ENCODE results near the gene TUG1. TPM values are rescaled to one million over a fixed set of nuclear protein-coding genes. Genes with fewer than 3 reads are reported as not detected.

Gene TUG1
- total and polyA plus RNA-seq, 9 of the 15 experiments (the other 6 are each of a cell fraction or from before 2014, with no cell fraction given): 24.7 to 132 (median 58.9) TPM

DNA sequence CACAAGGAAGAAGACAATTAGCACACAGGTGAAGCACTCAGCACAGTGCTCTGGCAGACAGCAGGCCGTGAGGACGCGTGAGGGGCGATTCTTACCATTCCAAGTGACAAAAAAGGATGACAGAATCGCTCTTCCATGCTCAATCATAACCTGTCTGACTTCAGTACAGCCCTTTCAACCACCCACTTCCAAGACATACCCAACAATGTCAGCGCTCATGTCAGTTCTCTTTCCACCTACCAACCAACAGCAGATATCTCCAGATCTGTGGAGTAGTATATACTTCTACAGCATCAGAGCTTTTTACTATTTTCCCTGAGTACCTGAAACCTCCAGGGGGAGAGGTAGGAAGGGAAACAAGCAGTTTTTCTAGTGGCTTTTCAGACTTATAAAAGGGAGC lies 40.7 kb upstream of the TUG1 start (continued):
- TF ChIP-seq, protein P1, sequence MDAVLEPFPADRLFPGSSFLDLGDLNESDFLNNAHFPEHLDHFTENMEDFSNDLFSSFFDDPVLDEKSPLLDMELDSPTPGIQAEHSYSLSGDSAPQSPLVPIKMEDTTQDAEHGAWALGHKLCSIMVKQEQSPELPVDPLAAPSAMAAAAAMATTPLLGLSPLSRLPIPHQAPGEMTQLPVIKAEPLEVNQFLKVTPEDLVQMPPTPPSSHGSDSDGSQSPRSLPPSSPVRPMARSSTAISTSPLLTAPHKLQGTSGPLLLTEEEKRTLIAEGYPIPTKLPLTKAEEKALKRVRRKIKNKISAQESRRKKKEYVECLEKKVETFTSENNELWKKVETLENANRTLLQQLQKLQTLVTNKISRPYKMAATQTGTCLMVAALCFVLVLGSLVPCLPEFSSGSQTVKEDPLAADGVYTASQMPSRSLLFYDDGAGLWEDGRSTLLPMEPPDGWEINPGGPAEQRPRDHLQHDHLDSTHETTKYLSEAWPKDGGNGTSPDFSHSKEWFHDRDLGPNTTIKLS (IDR thresholded peaks at IDR 0.05; ENCODE audit: borderline replicate concordance, low read depth): no peak
- TF ChIP-seq NCOA4 (IDR thresholded peaks at IDR 0.05; ENCODE audit: partially characterized antibody) (no peak), MAFK (IDR thresholded peaks at IDR 0.05; ENCODE audit: low read length) (no peak)

DNA sequence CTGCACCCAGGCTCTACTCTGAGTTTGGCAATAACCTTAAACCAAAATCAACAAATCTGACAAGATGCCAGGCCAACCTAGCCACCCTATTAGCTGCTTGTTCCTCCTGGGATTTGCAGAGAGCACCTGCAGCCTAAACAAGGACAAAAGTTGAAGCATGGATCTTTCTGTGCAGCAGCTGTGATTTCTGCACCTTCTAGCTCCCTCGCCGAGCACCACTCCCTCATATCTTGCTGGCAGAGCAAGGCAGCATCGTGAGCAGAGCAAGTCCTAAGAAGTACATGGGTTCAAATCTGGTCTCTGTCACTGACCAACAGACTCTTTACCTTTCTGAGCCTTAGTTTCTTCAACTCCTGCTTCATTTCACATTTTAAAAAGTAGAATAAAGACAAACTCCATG lies 38.8 kb upstream of the TUG1 start:
- 91% methylated on average over 3 of the region's 3 CpGs for WGBS (ENCODE audit: insufficient coverage, low coverage, missing lambda C conversion rate)
- BruUV-seq (replicated peaks): no TSS peak
- Histone ChIP-seq H3K27ac (ENCODE audit: extremely low read depth, low read depth, low read length) (no peak overlapping the region), H3K9me3 (replicated peaks; ENCODE audit: control insufficient read depth, insufficient read depth, low read depth, low read length) (no peaks in the 10 kb centered on the region), H3K4me1 (replicated peaks in 1 of 2; ENCODE audit: control insufficient read depth in 2 of 2, insufficient read depth in 2 of 2, low read length in 2 of 2) (no peaks in the 10 kb centered on the region), H3K79me2 (ENCODE audit: control insufficient read depth, insufficient read depth, low read length) (no peaks in the 10 kb centered on the region), H3K4me2 (ENCODE audit: insufficient read depth, low read length) (no peak overlapping the region), H3K36me3 (ENCODE audit: control insufficient read depth, insufficient read depth, low read length) (peaks cover 95% of the 10 kb centered on the region; the same call in 2 of the 3 replicates), H2AFZ (ENCODE audit: low read depth, low read length) (no peak overlapping the region), H3K4me3 (no peak overlapping the region), H4K20me1 (replicated peaks; ENCODE audit: control insufficient read depth, insufficient read depth, low read length) (no peaks in the 10 kb centered on the region), H3K9ac (ENCODE audit: insufficient read depth in 1 of 2, low read depth in 2 of 2, low read length in 2 of 2) (no peak overlapping the region), H3K27me3 (ENCODE audit: control insufficient read depth in 2 of 2, insufficient read depth in 2 of 2, low read length in 2 of 2) (no peaks in the 10 kb centered on the region), H3K9me1 (ENCODE audit: control insufficient read depth, insufficient read depth, low read length) (no peaks in the 10 kb centered on the region)
- in situ Hi-C loops (cut with MboI): no loop called here
- no peak for ATAC-seq
- intact Hi-C loops (cut with micrococcal nuclease): no loop called here
- TF ChIP-seq SMAD3 (CRISPR knock-in tag; conservative IDR thresholded peaks at IDR 0.05) (no peak), ZBTB17 (CRISPR knock-in tag; IDR thresholded peaks at IDR 0.05) (no peak), TBL1XR1 (IDR thresholded peaks at IDR 0.05; ENCODE audit: low read length in 2 of 2) (no peak), ZNF408 (CRISPR knock-in tag; IDR thresholded peaks at IDR 0.05; ENCODE audit: low read depth) (no peak), JUND (IDR thresholded peaks at IDR 0.05; ENCODE audit: borderline replicate concordance, low read depth, low read length) (no peak), JUND (tag; IDR thresholded peaks at IDR 0.05; ENCODE audit: borderline replicate concordance, low read depth, low read length) (no peak), ZNF707 (CRISPR knock-in tag; conservative IDR thresholded peaks at IDR 0.05) (no peak)
- TF ChIP-seq, protein P2, sequence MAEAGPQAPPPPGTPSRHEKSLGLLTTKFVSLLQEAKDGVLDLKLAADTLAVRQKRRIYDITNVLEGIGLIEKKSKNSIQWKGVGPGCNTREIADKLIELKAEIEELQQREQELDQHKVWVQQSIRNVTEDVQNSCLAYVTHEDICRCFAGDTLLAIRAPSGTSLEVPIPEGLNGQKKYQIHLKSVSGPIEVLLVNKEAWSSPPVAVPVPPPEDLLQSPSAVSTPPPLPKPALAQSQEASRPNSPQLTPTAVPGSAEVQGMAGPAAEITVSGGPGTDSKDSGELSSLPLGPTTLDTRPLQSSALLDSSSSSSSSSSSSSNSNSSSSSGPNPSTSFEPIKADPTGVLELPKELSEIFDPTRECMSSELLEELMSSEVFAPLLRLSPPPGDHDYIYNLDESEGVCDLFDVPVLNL (CRISPR knock-in tag; IDR thresholded peaks at IDR 0.05; ENCODE audit: low read depth): no peak
- no peak for DNase-seq (ENCODE audit: extremely low read depth in 1 of 4, low spot score in 3 of 4)
- POLR2A ChIA-PET: no interaction called here
- no peak for FAIRE-seq
- CTCF ChIA-PET (ENCODE audit: low intra/inter-chr PET ratio): no interaction called here
